Prostate gland (tissue), 2 donors: ENCODE results near the gene TRPC4. TPM values are rescaled to one million over a fixed set of nuclear protein-coding genes. Genes with fewer than 3 reads are reported as not detected.
"Not testable (repeated sequence)": the region's sequence is repeated elsewhere in the genome, so short reads cannot be mapped to it uniquely, and the experiment has no call there.

Experiments
- DNase-seq: peaks from one replicate; pipeline ENCODE4 v3.0.0-alpha.2; 2019; ENCODE audit warnings: low spot score
- H3K27ac ChIP-seq, 2 donors: fragments of 200-600 bp; sonication (generic); 2 replicates each; pipeline ENCODE4 v1.5.1; 2017 to 2019
- H3K27me3 ChIP-seq: fragments of 200-600 bp; sonication (generic); replicated peaks from 2 replicates; pipeline ENCODE4 v1.5.1; 2019; ENCODE audit not compliant: insufficient read depth
- H3K36me3 ChIP-seq, 2 donors: fragments of 200-600 bp; sonication (generic); 1 replicate in 1 of 2; 2 replicates in 1 of 2; pipeline versions ENCODE4 v1.5.1 to v1.8.1; 2017 to 2019
- H3K4me1 ChIP-seq: fragments of 200-600 bp; sonication (generic); replicated peaks from 2 replicates; pipeline ENCODE4 v1.5.1; 2019
- H3K4me3 ChIP-seq, 2 donors: fragments of 200-600 bp; sonication (generic); 2 replicates each; pipeline ENCODE4 v1.5.1; 2017 to 2019
- H3K9me3 ChIP-seq: fragments of 200-600 bp; sonication (generic); 2 replicates; pipeline ENCODE4 v1.5.1; 2017
- POLR2A ChIP-seq: fragments of 450-650 bp; IDR thresholded peaks from one replicate; pipeline ENCODE4 v1.6.1; 2016; ENCODE audit warnings: antibody characterized with exemption, mild to moderate bottlenecking
- POLR2AphosphoS5 ChIP-seq: sonication (generic); formaldehyde crosslinking; IDR thresholded peaks from one replicate; pipeline ENCODE4 v1.6.1; 2017; ENCODE audit warnings: antibody characterized with exemption
- WGBS: methylation state at CpG from one replicate; pipeline ENCODE4 v1.1.5; 2018; 5-methylcytosine and 5-hydroxymethylcytosine counted together
- intact Hi-C: fragments of 100-400 bp; cut with DNase I; formaldehyde crosslinking; loops from one replicate; pipeline ENCODE4 v1.14.2; 2022
- total RNA-seq, 2 donors: library from RNA; depleted of rRNA; stranded (reverse); fragments of >200 nt; gene quantifications; one replicate each; pipeline ENCODE4 v1.1.0, GENCODE V29; 2016
- TF ChIP-seq, protein P1 (sequence below), 4 experiments: fragments of 200-600 bp in 2 of 4; fragments of 450-650 bp in 2 of 4; sonication (generic) in 2 of 4; IDR thresholded peaks; 1 replicate in 3 of 4; 2 replicates in 1 of 4; pipeline ENCODE4 v1.5.1; 2016 to 2019; ENCODE audit warnings: antibody characterized with exemption in 4 of 4, mild to moderate bottlenecking in 2 of 4, moderate library complexity in 2 of 4

Gene TRPC4
- total RNA-seq, 2 donors from 2014 or later, result 2.4 to 4.0 TPM

- 10% methylated on average over 6 of the region's 6 CpGs for WGBS
- TF ChIP-seq POLR2AphosphoS5, result no peak
- TF ChIP-seq, protein P1, sequence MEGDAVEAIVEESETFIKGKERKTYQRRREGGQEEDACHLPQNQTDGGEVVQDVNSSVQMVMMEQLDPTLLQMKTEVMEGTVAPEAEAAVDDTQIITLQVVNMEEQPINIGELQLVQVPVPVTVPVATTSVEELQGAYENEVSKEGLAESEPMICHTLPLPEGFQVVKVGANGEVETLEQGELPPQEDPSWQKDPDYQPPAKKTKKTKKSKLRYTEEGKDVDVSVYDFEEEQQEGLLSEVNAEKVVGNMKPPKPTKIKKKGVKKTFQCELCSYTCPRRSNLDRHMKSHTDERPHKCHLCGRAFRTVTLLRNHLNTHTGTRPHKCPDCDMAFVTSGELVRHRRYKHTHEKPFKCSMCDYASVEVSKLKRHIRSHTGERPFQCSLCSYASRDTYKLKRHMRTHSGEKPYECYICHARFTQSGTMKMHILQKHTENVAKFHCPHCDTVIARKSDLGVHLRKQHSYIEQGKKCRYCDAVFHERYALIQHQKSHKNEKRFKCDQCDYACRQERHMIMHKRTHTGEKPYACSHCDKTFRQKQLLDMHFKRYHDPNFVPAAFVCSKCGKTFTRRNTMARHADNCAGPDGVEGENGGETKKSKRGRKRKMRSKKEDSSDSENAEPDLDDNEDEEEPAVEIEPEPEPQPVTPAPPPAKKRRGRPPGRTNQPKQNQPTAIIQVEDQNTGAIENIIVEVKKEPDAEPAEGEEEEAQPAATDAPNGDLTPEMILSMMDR (IDR thresholded peaks at IDR 0.05), result no peak
- TF ChIP-seq POLR2A, result no peak
- no peak for DNase-seq
- intact Hi-C loops, result no loop called here
- Histone ChIP-seq H3K4me1 (no peaks in the 10 kb centered on the region), H3K9me3 (no peaks in the 10 kb centered on the region), H3K27me3 (no peaks in the 10 kb centered on the region), H3K36me3 (no peaks in the 10 kb centered on the region), H3K27ac (no peak within 1 kb of the TSS), H3K4me3 (no peak within 1 kb of the TSS)
Measured at GRCh38 chr13:37598597-37598996, 271.0 kb downstream of the TRPC4 start, which contains the start of gene POSTN. POSTN (minus strand) TSS chr13:37598768; CDS start chr13:37598726, 42 bp downstream.

DNA sequence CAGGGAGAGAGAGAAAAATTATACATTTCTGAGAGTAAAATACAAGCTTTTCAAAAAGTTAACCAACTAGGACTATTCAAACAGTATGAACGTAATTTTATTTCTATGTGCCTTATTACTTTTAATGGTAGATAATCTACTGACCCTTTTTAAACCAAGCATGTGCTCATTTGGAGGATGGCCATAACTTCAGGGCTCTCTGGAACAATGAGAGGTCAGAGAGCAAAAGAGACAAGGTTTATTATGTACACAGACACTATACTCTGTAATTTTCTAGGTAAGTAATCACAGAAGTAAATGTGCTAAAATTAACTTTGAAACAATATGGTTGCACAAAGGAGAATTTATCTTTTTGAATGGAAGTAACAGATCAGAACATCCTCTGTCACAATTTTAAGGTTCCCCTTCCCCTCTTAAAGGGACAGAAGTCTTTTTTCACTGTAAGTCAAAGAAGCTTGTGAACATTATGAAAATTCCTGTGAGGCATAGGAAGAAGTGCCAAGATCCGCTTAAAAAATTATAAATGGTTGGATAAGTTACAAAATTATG, 272.0 kb downstream of the TRPC4 start:
- no peaks in the 10 kb centered on the region for H3K36me3 ChIP-seq
- TF ChIP-seq POLR2AphosphoS5 (no peak), POLR2A (no peak)
- TF ChIP-seq, protein P1 (IDR thresholded peaks at IDR 0.05), result no peak
- H3K27me3 ChIP-seq, result no peaks in the 10 kb centered on the region
- WGBS, result 47% methylated on average over 2 of the region's 2 CpGs
- intact Hi-C loops, result no loop called here
- no peaks in the 10 kb centered on the region for H3K9me3 ChIP-seq
- no peak for DNase-seq
- no peak overlapping the region for H3K4me3 ChIP-seq
- H3K27ac ChIP-seq, result no peak overlapping the region
- no peaks in the 10 kb centered on the region for H3K4me1 ChIP-seq

- no peaks in the 10 kb centered on the region for H3K27me3 ChIP-seq
- no peak for DNase-seq
- no peaks in the 10 kb centered on the region for H3K9me3 ChIP-seq
- intact Hi-C loops, result no loop called here
- no peaks in the 10 kb centered on the region for H3K4me1 ChIP-seq
- no peak for TF ChIP-seq POLR2AphosphoS5
- no peak for TF ChIP-seq POLR2A
- TF ChIP-seq, protein P1 (IDR thresholded peaks at IDR 0.05), result no peak
- H3K36me3 ChIP-seq, result no peaks in the 10 kb centered on the region
- H3K27ac ChIP-seq, result no peak overlapping the region
- WGBS, result 63% methylated on average over 3 of the region's 3 CpGs
- no peak overlapping the region for H3K4me3 ChIP-seq
Measured at GRCh38 chr13:37596805-37597204, 272.8 kb downstream of the TRPC4 start.

DNA sequence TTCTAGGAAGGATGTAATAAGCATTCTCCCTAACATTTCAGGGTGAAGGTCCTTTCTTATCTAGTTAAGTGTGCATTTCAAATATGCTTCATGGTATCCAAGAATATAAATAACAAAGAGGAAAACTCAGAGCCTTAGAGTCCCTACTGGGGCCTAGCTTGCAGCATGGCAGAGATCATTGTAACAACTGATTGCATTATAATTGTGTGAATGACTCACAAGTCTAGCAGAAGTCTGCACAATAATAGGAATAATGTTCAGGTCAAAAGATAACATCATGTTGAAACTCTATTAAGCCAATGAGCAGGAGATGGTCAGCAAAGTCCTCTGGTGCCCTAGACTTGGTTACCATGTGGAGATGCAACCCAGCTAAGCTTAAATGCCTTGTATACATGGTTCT, 274.4 kb downstream of the TRPC4 start:
- Histone ChIP-seq H3K4me3 (no peak overlapping the region), H3K4me1 (no peaks in the 10 kb centered on the region), H3K27me3 (no peaks in the 10 kb centered on the region), H3K9me3 (no peaks in the 10 kb centered on the region), H3K36me3 (no peaks in the 10 kb centered on the region), H3K27ac (no peak overlapping the region)
- no peak for DNase-seq
- intact Hi-C loops, result no loop called here
- TF ChIP-seq, protein P1 (IDR thresholded peaks at IDR 0.05), result no peak
- TF ChIP-seq POLR2AphosphoS5, result no peak
- TF ChIP-seq POLR2A, result no peak

GRCh38 chr13:37594550-37594949, 275.0 kb downstream of the TRPC4 start:
- Histone ChIP-seq H3K36me3 (no peaks in the 10 kb centered on the region), H3K4me1 (no peaks in the 10 kb centered on the region), H3K27me3 (no peaks in the 10 kb centered on the region), H3K27ac (no peak overlapping the region), H3K9me3 (no peaks in the 10 kb centered on the region), H3K4me3 (no peak overlapping the region)
- DNase-seq, result no peak
- WGBS, result 32% methylated on average over 2 of the region's 2 CpGs
- TF ChIP-seq, protein P1 (IDR thresholded peaks at IDR 0.05), result no peak
- TF ChIP-seq POLR2A, result no peak
- no peak for TF ChIP-seq POLR2AphosphoS5
- intact Hi-C loops, result no loop called here

DNA sequence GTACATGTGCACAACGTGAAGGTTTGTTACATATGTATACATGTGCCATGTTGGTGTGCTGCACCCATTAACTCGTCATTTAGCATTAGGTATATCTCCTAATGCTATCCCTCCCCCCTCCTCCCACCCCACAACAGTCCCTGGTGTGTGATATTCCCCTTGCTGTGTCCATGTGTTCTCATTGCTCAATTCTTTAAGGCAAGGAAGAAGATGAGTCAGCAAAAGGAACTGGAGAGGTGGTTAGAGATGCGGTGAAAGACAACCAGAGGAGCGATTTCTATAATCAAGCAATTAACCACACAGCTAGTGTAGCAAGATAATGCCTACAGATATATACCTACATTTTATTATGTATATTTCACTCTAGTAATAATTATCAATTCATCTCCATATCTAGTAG, 280.2 kb downstream of the TRPC4 start:
- H3K36me3 ChIP-seq, DNase-seq, H3K4me1 ChIP-seq, H3K27ac ChIP-seq, H3K9me3 ChIP-seq, intact Hi-C loops, H3K27me3 ChIP-seq, H3K4me3 ChIP-seq: not testable (repeated sequence)
- 90% methylated on average over 4 of the region's 4 CpGs for WGBS
